PFSK-1 (cell line): ENCODE measurements around the gene MOGAT3.

Experiments
- FOXP2 ChIP-seq: optimal IDR thresholded peaks from 2 replicates; pipeline ENCODE3; 2011; ENCODE audit warnings: borderline replicate concordance, control low read depth, inconsistent platforms; ENCODE audit not compliant: insufficient read depth; ENCODE audit errors: extremely low read length, extremely low read depth
- POLR2AphosphoS5 ChIP-seq: IDR thresholded peaks from 2 replicates; pipeline ENCODE4 v1.6.1; 2012; ENCODE audit warnings: low read depth, mild to moderate bottlenecking, control low read depth, low read length, moderate library complexity
- SIN3A ChIP-seq: IDR thresholded peaks from 2 replicates; pipeline ENCODE4 v1.6.1; 2012; ENCODE audit warnings: mild to moderate bottlenecking, low read length, moderate library complexity, borderline replicate concordance; ENCODE audit not compliant: insufficient read depth
- TAF1 ChIP-seq: IDR thresholded peaks from 2 replicates; pipeline ENCODE4 v1.6.1; 2012; ENCODE audit warnings: low read length, control low read depth, borderline replicate concordance; ENCODE audit not compliant: insufficient read depth
- TF ChIP-seq, protein P1 (sequence below), 2 experiments: IDR thresholded peaks; 2 replicates each; pipeline versions ENCODE4 v1.6.1 to v1.8.0; 2011 to 2012; ENCODE audit warnings: low read depth in 2 of 2, low read length in 2 of 2, control low read depth in 1 of 2, inconsistent platforms in 1 of 2, mild to moderate bottlenecking in 1 of 2, moderate library complexity in 1 of 2; ENCODE audit not compliant: insufficient read depth in 1 of 2

DNA sequence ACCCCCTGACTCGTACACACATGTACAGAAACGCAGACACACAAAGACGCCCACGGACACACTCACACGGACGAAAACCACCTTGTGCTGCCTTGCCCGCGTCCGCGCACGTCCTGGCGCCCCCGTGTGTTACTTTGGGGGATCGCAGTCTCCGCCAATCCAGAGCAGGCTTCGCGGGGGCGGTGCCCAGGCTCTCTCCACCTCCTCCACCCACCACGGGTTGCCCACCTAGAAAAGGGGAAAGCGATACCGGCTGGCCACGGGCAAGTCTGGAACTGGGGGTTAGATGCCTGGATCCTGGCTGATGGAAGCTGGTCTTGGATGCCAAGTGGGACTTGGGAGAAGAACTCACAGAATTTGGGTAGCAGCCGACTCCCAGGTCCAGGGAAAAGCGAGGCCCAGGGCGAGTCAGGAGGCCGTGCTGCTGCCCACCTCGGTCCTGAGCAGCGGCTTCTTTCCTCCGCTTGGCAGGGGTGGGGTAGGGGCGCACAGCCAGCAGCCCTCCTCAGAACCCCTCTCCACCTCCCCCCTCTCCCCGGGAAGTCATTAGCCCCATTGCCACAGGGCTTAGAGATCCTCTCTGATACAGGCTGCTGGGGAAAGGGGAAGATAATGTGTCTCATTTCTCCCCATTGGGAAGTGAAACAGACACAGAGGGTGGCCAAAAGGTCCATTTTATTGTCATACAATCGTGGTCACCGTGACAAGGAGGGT, 30.8 kb downstream of the MOGAT3 start:
- TF ChIP-seq POLR2AphosphoS5 = peak; percentile 58; the same call in 1 of the 2 replicates
- TF ChIP-seq, protein P1, sequence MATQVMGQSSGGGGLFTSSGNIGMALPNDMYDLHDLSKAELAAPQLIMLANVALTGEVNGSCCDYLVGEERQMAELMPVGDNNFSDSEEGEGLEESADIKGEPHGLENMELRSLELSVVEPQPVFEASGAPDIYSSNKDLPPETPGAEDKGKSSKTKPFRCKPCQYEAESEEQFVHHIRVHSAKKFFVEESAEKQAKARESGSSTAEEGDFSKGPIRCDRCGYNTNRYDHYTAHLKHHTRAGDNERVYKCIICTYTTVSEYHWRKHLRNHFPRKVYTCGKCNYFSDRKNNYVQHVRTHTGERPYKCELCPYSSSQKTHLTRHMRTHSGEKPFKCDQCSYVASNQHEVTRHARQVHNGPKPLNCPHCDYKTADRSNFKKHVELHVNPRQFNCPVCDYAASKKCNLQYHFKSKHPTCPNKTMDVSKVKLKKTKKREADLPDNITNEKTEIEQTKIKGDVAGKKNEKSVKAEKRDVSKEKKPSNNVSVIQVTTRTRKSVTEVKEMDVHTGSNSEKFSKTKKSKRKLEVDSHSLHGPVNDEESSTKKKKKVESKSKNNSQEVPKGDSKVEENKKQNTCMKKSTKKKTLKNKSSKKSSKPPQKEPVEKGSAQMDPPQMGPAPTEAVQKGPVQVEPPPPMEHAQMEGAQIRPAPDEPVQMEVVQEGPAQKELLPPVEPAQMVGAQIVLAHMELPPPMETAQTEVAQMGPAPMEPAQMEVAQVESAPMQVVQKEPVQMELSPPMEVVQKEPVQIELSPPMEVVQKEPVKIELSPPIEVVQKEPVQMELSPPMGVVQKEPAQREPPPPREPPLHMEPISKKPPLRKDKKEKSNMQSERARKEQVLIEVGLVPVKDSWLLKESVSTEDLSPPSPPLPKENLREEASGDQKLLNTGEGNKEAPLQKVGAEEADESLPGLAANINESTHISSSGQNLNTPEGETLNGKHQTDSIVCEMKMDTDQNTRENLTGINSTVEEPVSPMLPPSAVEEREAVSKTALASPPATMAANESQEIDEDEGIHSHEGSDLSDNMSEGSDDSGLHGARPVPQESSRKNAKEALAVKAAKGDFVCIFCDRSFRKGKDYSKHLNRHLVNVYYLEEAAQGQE (IDR thresholded peaks at IDR 0.05; ENCODE audit: insufficient read depth in 1 of 2, low read depth in 2 of 2, low read length in 2 of 2) = no peak
- TF ChIP-seq SIN3A = peak; percentile 49; the same call in 1 of the 2 replicates
- TF ChIP-seq TAF1 = 0 out of 2 replicates have a peak, but pooled peaks have one; percentile 58
- TF ChIP-seq FOXP2 = no peak
